ENCODE data around the gene ARHGAP10. TPM values are rescaled to one million over a fixed set of nuclear protein-coding genes. Genes with fewer than 3 reads are reported as not detected.

Gene ARHGAP10
- total RNA-seq, 2 experiments from 2014 or later, result 0.11 TPM; not detected in 1

DNA sequence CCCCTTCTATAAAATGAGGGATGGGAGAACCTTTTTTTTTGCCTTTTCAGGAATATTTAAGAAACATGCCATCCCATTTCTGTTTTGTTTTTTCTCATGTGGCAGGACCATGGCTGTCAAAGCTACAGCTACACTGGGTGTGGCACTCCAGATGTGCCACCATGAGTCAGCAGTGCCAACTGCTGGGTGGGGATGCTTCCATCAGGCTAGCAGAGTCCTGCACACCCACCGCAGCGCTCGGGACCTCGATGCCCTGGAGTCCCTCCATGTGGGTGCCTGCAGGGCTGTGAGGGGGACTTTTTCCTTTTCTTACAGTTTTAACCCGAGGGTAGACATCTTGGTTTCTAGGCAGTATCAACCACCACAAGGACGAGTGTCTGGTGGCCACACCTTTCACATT, 357.7 kb downstream of the ARHGAP10 start:
- intact Hi-C loops (cut with micrococcal nuclease; ENCODE audit: unreplicated experiment), result no loop called here
- no peak for DNase-seq (ENCODE audit: low spot score)
- H3K4me1 ChIP-seq (ENCODE audit: insufficient read depth, low read length, poor library complexity, severe bottlenecking), result no peaks in the 10 kb centered on the region
- TF ChIP-seq, protein P1, sequence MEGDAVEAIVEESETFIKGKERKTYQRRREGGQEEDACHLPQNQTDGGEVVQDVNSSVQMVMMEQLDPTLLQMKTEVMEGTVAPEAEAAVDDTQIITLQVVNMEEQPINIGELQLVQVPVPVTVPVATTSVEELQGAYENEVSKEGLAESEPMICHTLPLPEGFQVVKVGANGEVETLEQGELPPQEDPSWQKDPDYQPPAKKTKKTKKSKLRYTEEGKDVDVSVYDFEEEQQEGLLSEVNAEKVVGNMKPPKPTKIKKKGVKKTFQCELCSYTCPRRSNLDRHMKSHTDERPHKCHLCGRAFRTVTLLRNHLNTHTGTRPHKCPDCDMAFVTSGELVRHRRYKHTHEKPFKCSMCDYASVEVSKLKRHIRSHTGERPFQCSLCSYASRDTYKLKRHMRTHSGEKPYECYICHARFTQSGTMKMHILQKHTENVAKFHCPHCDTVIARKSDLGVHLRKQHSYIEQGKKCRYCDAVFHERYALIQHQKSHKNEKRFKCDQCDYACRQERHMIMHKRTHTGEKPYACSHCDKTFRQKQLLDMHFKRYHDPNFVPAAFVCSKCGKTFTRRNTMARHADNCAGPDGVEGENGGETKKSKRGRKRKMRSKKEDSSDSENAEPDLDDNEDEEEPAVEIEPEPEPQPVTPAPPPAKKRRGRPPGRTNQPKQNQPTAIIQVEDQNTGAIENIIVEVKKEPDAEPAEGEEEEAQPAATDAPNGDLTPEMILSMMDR (conservative IDR thresholded peaks at IDR 0.05; ENCODE audit: low read length), result no peak
- TF ChIP-seq EZH2phosphoT487 (IDR thresholded peaks at IDR 0.05; ENCODE audit: borderline replicate concordance, low read depth, low read length), result no peak
- ChIA-PET CTCF (ENCODE audit: unreplicated experiment) (no interaction called here), POLR2A (no interaction called here)
- H3K79me2 ChIP-seq (ENCODE audit: insufficient read depth, low read depth, low read length), result no peaks in the 10 kb centered on the region
- no peak overlapping the region for H3K4me3 ChIP-seq (ENCODE audit: low read depth, low read length, poor library complexity, severe bottlenecking)
- no peaks in the 10 kb centered on the region for H4K20me1 ChIP-seq (ENCODE audit: insufficient read depth, low read length)
- no peak overlapping the region for H3K4me2 ChIP-seq (ENCODE audit: low read length)
- no peak overlapping the region for H2AFZ ChIP-seq (ENCODE audit: low read length)
- no peaks in the 10 kb centered on the region for H3K36me3 ChIP-seq (ENCODE audit: insufficient read depth, low read length)
- H3K9me3 ChIP-seq (ENCODE audit: low read length), result no peaks in the 10 kb centered on the region
- no peaks in the 10 kb centered on the region for H3K9me2 ChIP-seq (ENCODE audit: insufficient read depth, low read length)
- no TSS peak for BruUV-seq (replicated peaks)
- H3K27ac ChIP-seq (ENCODE audit: low read depth, low read length, poor library complexity, severe bottlenecking), result no peak overlapping the region

DNA sequence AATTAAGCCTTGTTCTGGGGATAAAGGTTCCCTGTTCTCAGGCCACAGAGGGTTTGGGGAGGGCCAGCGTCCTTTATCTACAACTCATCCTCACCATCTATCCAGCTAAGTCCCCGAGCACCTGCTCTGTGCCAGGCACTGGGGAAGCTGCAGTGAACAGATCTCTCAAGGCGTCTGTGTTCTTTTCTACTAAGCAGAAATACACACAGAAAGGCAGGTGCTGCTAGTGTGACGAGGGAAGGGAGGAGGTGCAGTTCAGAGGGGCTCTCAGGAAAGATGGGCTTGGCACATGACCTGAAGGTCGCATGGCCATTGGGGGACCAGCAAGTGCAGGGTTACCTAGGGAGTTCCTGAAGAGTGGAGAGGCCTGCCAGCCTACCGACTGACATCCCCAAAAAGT, 358.1 kb downstream of the ARHGAP10 start:
- H3K36me3 ChIP-seq (ENCODE audit: insufficient read depth, low read length), result no peaks in the 10 kb centered on the region
- CTCF ChIA-PET (ENCODE audit: unreplicated experiment), result no interaction called here

More for the DNA sequence above, 358.1 kb downstream of the ARHGAP10 start:
- no peak overlapping the region for H2AFZ ChIP-seq (ENCODE audit: low read length)
- no peaks in the 10 kb centered on the region for H3K79me2 ChIP-seq (ENCODE audit: insufficient read depth, low read depth, low read length)
- no peaks in the 10 kb centered on the region for H3K9me2 ChIP-seq (ENCODE audit: insufficient read depth, low read length)
- H3K4me3 ChIP-seq (ENCODE audit: low read depth, low read length, poor library complexity, severe bottlenecking), result no peak overlapping the region
- H3K4me2 ChIP-seq (ENCODE audit: low read length), result no peak overlapping the region
- BruUV-seq (replicated peaks), result no TSS peak
- intact Hi-C loops (cut with micrococcal nuclease; ENCODE audit: unreplicated experiment), result no loop called here
- H3K27ac ChIP-seq (ENCODE audit: low read depth, low read length, poor library complexity, severe bottlenecking), result no peak overlapping the region
- no peaks in the 10 kb centered on the region for H4K20me1 ChIP-seq (ENCODE audit: insufficient read depth, low read length)
- H3K9me3 ChIP-seq (ENCODE audit: low read length), result no peaks in the 10 kb centered on the region
- TF ChIP-seq, protein P1 (conservative IDR thresholded peaks at IDR 0.05; ENCODE audit: low read length), result no peak
- TF ChIP-seq EZH2phosphoT487 (IDR thresholded peaks at IDR 0.05; ENCODE audit: borderline replicate concordance, low read depth, low read length), result no peak
- no peaks in the 10 kb centered on the region for H3K4me1 ChIP-seq (ENCODE audit: insufficient read depth, low read length, poor library complexity, severe bottlenecking)
- DNase-seq (ENCODE audit: low spot score), result no peak
- POLR2A ChIA-PET, result no interaction called here
